ENCODE results near the gene TMEM187. TPM values are rescaled to one million over a fixed set of nuclear protein-coding genes. Genes with fewer than 3 reads are reported as not detected.
A peak's percentile ranks its signal among the peaks of the same experiment; 100 is the strongest.

Gene TMEM187
- total and polyA plus RNA-seq, 2 of the 4 experiments (the other 2 are of a cell fraction): 3.4 to 6.2 TPM

DNA sequence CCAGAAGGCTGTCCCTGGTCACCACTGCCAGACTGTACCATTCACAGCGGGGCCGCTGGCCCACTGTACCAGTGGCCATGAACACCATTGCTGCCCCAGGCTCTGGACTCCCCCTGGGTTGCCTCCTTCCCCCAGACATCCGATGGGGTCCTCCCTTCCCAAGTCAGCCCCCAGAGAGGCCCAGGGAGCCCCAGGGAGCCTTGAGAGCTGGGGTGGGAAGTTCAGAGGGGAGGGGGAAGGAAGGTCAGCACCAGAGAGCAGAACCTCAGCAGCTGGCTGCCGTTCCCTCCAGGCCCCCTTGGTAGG is 46.0 kb upstream of the TMEM187 start (continued):
- TF ChIP-seq, protein P1, sequence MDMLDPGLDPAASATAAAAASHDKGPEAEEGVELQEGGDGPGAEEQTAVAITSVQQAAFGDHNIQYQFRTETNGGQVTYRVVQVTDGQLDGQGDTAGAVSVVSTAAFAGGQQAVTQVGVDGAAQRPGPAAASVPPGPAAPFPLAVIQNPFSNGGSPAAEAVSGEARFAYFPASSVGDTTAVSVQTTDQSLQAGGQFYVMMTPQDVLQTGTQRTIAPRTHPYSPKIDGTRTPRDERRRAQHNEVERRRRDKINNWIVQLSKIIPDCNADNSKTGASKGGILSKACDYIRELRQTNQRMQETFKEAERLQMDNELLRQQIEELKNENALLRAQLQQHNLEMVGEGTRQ (IDR thresholded peaks at IDR 0.05; ENCODE audit: low read depth, low read length): no peak

- DNase-seq: peak; percentile 10
- Histone ChIP-seq H4K8ac (ENCODE audit: low read depth in 2 of 2, low read length in 2 of 2) (peak overlapping the region; percentile 67 to 97), H2BK120ac (ENCODE audit: low read depth, low read length) (no peak overlapping the region), H3K4me2 (ENCODE audit: low read depth, low read length) (peak overlapping the region; percentile 88), H4K91ac (ENCODE audit: insufficient read depth, low read depth, low read length) (peak overlapping the region; percentile 73), H3K9me1 (ENCODE audit: insufficient read depth, low read length) (no peaks in the 10 kb centered on the region; the same call in 1 of the 2 replicates), H3K4me1 (ENCODE audit: control insufficient read depth, insufficient read depth, low read length) (peaks cover 2% of the 10 kb centered on the region), H4K20me1 (ENCODE audit: insufficient read depth, low read length) (peaks cover 5% of the 10 kb centered on the region), H2AK9ac (replicated peaks; ENCODE audit: low read depth, low read length, poor library complexity) (peak overlapping the region; percentile 97), H4K5ac (ENCODE audit: low read depth, low read length) (peak overlapping the region; percentile 82), H3K56ac (ENCODE audit: extremely low read depth, insufficient read depth, low read length) (peak overlapping the region; percentile 63), H2BK15ac (ENCODE audit: low read depth, low read length) (no peak overlapping the region; the same call in 2 of the 3 replicates), H3K4me3 (ENCODE audit: insufficient read depth, low read depth, low read length) (peak overlapping the region; percentile 82), H3K9me3 (ENCODE audit: control insufficient read depth, insufficient read depth, low read length) (no peaks in the 10 kb centered on the region), H3K79me1 (ENCODE audit: low read depth in 1 of 2, low read length in 2 of 2) (peaks cover 0 to 7% of the 10 kb centered on the region in 2 experiments; a peak in 2 of 4 replicates), H3K27me3 (ENCODE audit: control insufficient read depth, insufficient read depth, low read length) (no peaks in the 10 kb centered on the region; the same call in 1 of the 2 replicates), H3K18ac (ENCODE audit: low read depth, low read length) (no peak overlapping the region; the same call in 1 of the 2 replicates), H3K9ac (ENCODE audit: low read depth, low read length) (peak overlapping the region; percentile 94), H2AK5ac (ENCODE audit: low read depth, low read length) (peak overlapping the region; percentile 94), H3K36me3 (ENCODE audit: control insufficient read depth, insufficient read depth, low read length) (peaks cover 19% of the 10 kb centered on the region), H3K27ac (ENCODE audit: insufficient read depth, low read length) (peak overlapping the region; percentile 97), H2AFZ (replicated peaks; ENCODE audit: low read length, poor library complexity) (peak overlapping the region; percentile 90), H3K23ac (ENCODE audit: low read depth, low read length) (peak overlapping the region; percentile 79; the same call in 1 of the 2 replicates), H3K14ac (replicated peaks; ENCODE audit: low read depth, low read length) (peak overlapping the region; percentile 74), H3K4ac (ENCODE audit: low read depth, low read length) (peak overlapping the region; percentile 95), H2BK5ac (ENCODE audit: low read depth, low read length, poor library complexity, severe bottlenecking) (peak overlapping the region; percentile 90), H2BK20ac (ENCODE audit: low read depth, low read length) (no peak overlapping the region)
- CTCF ChIA-PET: no interaction called here
- TF ChIP-seq, protein P1 (IDR thresholded peaks at IDR 0.05; ENCODE audit: low read depth, low read length): no peak
- peak; percentile 27; the same call in 1 of the 2 replicates for TF ChIP-seq POLR2A (IDR thresholded peaks at IDR 0.05; ENCODE audit: low read depth, low read length)
- WGBS, 2 experiments (ENCODE audit: extremely low coverage in 2 of 2, insufficient read length in 1 of 2): 60% methylated on average over 4 of the region's 31 CpGs; no CpG with 5 or more reads in 1 of the 2 experiments
- no TSS peak for BruUV-seq (replicated peaks)
- intact Hi-C loops (cut with micrococcal nuclease): loop anchor here (5.0 kb wide), 1 partner anchor 135 kb away; the partner anchor contains the start of genes IDH3G and SSR4
- no peak for ATAC-seq (ENCODE audit: low read depth)
- POLR2A ChIA-PET (ENCODE audit: unreplicated experiment): no interaction called here
- in situ Hi-C loops (cut with MboI; ENCODE audit: low sequenced_read_pairs): no loop called here
- dilution Hi-C loops (cut with HindIII; ENCODE audit: low sequenced_read_pairs, unreplicated experiment): no loop called here
Observed at GRCh38 chrX:153926858-153927671, 45.5 kb upstream of the TMEM187 start.

Data from IMR-90 (cell line).